Astrocyte (in vitro differentiated cells and primary cell): Measurements from ENCODE around the gene HPRT1. TPM values are rescaled to one million over a fixed set of nuclear protein-coding genes. Genes with fewer than 3 reads are reported as not detected.
A peak's percentile ranks its signal among the peaks of the same experiment; 100 is the strongest.

Source experiments
- DNase-seq: peaks from one replicate; pipeline ENCODE4 v3.0.0-alpha.2; 2010; ENCODE audit warnings: low read depth
- FAIRE-seq: peaks from 2 replicates; lab custom pipeline; 2011; peaks lifted over from hg19 to GRCh38; lab: Jason Lieb, UNC
- H2AFZ ChIP-seq: 2 replicates; pipeline ENCODE4 v1.6.0; 2012; ENCODE audit warnings: low read depth, low read length, inconsistent platforms
- H3K27ac ChIP-seq: 2 replicates; pipeline ENCODE4 v1.5.1; 2011; ENCODE audit warnings: low read depth, low read length, inconsistent platforms
- H3K27me3 ChIP-seq: 2 replicates; pipeline ENCODE4 v1.6.0; 2011; ENCODE audit warnings: low read length, inconsistent platforms; ENCODE audit not compliant: insufficient read depth
- H3K36me3 ChIP-seq: 2 replicates; pipeline ENCODE4 v1.5.1; 2011; ENCODE audit warnings: low read length, inconsistent platforms; ENCODE audit not compliant: insufficient read depth
- H3K4me1 ChIP-seq: 2 replicates; pipeline ENCODE4 v1.5.1; 2011; ENCODE audit warnings: low read length, inconsistent platforms; ENCODE audit not compliant: insufficient read depth
- H3K4me2 ChIP-seq: 2 replicates; pipeline ENCODE4 v1.6.0; 2012; ENCODE audit warnings: low read length, inconsistent platforms
- H3K4me3 ChIP-seq: 2 replicates; pipeline ENCODE4 v1.5.1; 2011; ENCODE audit warnings: low read depth, mild to moderate bottlenecking, low read length, inconsistent platforms; ENCODE audit not compliant: insufficient read depth
- H3K79me2 ChIP-seq: 2 replicates; pipeline ENCODE4 v1.6.0; 2012; ENCODE audit warnings: mild to moderate bottlenecking, low read length, inconsistent platforms; ENCODE audit not compliant: insufficient read depth
- H3K9ac ChIP-seq: 2 replicates; pipeline ENCODE4 v1.6.0; 2012; ENCODE audit warnings: mild to moderate bottlenecking, low read length, inconsistent platforms
- H3K9me3 ChIP-seq: 2 replicates; pipeline ENCODE4 v1.5.1; 2012; ENCODE audit warnings: low read depth, mild to moderate bottlenecking, low read length, inconsistent platforms; ENCODE audit not compliant: insufficient read depth
- H4K20me1 ChIP-seq: 2 replicates; pipeline ENCODE4 v1.6.0; 2012; ENCODE audit warnings: low read length, inconsistent platforms; ENCODE audit not compliant: insufficient read depth
- H3K27ac Mint-ChIP-seq: one replicate; pipeline ENCODE4 v1.8.0; 2021; ENCODE audit warnings: mild to moderate bottlenecking, mixed read lengths; ENCODE audit not compliant: unreplicated experiment
- H3K27me3 Mint-ChIP-seq: one replicate; pipeline ENCODE4 v1.8.0; 2021; ENCODE audit warnings: low read depth, mixed read lengths; ENCODE audit not compliant: unreplicated experiment
- H3K36me3 Mint-ChIP-seq: one replicate; pipeline ENCODE4 v1.8.0; 2021; ENCODE audit warnings: low read depth, mixed read lengths; ENCODE audit not compliant: unreplicated experiment
- H3K4me1 Mint-ChIP-seq: one replicate; pipeline ENCODE4 v1.8.0; 2021; ENCODE audit warnings: low read depth, mixed read lengths; ENCODE audit not compliant: unreplicated experiment
- H3K4me3 Mint-ChIP-seq: one replicate; pipeline ENCODE4 v1.8.0; 2021; ENCODE audit warnings: mild to moderate bottlenecking, moderate library complexity, mixed read lengths; ENCODE audit not compliant: unreplicated experiment
- H3K9me3 Mint-ChIP-seq: one replicate; pipeline ENCODE4 v1.8.0; 2021; ENCODE audit warnings: mild to moderate bottlenecking, mixed read lengths; ENCODE audit not compliant: unreplicated experiment
- EZH2 ChIP-seq: IDR thresholded peaks from 2 replicates; pipeline ENCODE4 v1.6.1; 2012; ENCODE audit warnings: mild to moderate bottlenecking, low read length, inconsistent platforms; ENCODE audit not compliant: insufficient read depth
- total RNA-seq: library from RNA; stranded (reverse); gene quantifications from 2 replicates; pipeline ENCODE4 v1.2.1, GENCODE V29; 2021
- TF ChIP-seq, protein P1 (sequence below): IDR thresholded peaks from 2 replicates; pipeline ENCODE4 v1.5.1; 2011; ENCODE audit warnings: low read depth, mild to moderate bottlenecking, inconsistent platforms, low read length, moderate library complexity; ENCODE audit not compliant: insufficient read depth

Gene HPRT1
- total RNA-seq, 1 donor from 2014 or later: 20.2 TPM

DNA sequence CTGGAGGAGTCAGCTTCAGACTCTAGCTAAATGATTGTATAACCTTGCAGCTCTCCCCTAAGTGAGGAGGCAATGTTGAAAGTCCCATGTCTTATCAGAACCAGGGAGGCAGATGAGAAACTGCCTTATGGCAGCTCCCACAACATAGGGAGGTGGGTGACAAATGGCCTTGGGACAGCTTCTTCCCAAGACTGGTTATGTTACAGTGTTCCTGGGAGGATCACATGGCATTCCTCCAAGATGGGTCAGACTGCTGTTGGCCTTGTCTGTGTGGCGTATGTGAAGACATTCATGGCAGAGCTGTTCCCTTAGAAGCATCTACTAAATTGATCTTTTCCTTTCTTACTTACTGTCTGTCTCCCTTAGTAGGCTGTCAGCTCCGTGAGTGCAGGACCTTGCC, 42.0 kb downstream of the HPRT1 start:
- Histone ChIP-seq H3K9ac (no peak overlapping the region), H4K20me1 (no peaks in the 10 kb centered on the region), H3K27ac (no peak overlapping the region), H3K27me3 (no peaks in the 10 kb centered on the region), H3K36me3 (no peaks in the 10 kb centered on the region), H3K4me3 (no peak overlapping the region), H3K9me3 (no peaks in the 10 kb centered on the region), H2AFZ (no peak overlapping the region), H3K79me2 (no peaks in the 10 kb centered on the region), H3K4me2 (no peak overlapping the region), H3K4me1 (no peaks in the 10 kb centered on the region)
- no peak overlapping the region for H3K4me3 Mint-ChIP-seq
- no peaks in the 10 kb centered on the region for H3K27me3 Mint-ChIP-seq
- H3K9me3 Mint-ChIP-seq: no peaks in the 10 kb centered on the region
- peaks cover 5% of the 10 kb centered on the region for H3K36me3 Mint-ChIP-seq
- H3K4me1 Mint-ChIP-seq: peaks cover 2% of the 10 kb centered on the region
- DNase-seq (no peak), FAIRE-seq (no peak)
- TF ChIP-seq EZH2: no peak
- TF ChIP-seq, protein P1, sequence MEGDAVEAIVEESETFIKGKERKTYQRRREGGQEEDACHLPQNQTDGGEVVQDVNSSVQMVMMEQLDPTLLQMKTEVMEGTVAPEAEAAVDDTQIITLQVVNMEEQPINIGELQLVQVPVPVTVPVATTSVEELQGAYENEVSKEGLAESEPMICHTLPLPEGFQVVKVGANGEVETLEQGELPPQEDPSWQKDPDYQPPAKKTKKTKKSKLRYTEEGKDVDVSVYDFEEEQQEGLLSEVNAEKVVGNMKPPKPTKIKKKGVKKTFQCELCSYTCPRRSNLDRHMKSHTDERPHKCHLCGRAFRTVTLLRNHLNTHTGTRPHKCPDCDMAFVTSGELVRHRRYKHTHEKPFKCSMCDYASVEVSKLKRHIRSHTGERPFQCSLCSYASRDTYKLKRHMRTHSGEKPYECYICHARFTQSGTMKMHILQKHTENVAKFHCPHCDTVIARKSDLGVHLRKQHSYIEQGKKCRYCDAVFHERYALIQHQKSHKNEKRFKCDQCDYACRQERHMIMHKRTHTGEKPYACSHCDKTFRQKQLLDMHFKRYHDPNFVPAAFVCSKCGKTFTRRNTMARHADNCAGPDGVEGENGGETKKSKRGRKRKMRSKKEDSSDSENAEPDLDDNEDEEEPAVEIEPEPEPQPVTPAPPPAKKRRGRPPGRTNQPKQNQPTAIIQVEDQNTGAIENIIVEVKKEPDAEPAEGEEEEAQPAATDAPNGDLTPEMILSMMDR: no peak
- H3K27ac Mint-ChIP-seq: no peak overlapping the region

DNA sequence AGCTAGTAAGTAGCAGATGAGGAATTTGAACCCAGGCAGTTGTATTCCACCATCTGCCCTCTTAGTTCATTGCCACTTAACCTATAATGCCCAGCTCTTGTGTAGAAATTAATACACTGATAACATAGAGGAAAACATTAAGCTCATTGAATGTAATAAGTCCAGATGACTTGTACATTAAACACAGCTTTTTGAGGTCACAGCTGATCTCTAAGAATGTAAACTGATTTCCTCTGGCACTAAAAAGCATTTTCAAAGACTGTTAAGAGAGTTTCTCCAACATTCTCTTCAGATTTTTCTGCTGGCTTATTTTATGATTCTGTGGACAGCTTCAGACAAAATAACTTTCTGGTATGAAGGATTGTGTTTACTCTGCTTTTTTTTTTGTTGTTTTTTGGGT, 42.7 kb downstream of the HPRT1 start:
- no peaks in the 10 kb centered on the region for H3K27me3 Mint-ChIP-seq

DNA sequence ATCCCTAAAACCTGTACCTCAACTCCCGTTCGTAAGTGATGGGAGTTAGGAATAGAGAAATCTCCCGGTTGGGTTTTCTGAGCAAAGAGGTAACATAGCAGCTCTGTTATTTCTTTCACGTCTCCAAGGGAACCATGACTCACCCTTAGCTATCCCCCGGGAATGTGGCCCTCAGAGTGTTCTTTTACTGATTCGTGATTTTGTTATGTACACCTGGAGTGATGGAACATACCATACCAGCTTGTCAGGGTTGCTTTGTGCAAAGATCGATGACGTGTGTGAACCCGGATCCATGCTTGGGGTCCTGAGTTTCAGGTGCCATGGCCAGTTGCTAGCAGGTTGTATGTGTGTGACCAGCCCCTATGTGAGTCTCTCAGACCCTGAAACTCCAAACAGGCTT, 52.6 kb downstream of the HPRT1 start:
- Histone ChIP-seq H3K36me3 (no peaks in the 10 kb centered on the region), H3K4me1 (peaks cover 10% of the 10 kb centered on the region), H3K27ac (peak overlapping the region; percentile 91), H2AFZ (no peak overlapping the region), H3K9ac (peak overlapping the region; percentile 70), H3K4me3 (no peak overlapping the region), H3K79me2 (no peaks in the 10 kb centered on the region), H3K4me2 (peak overlapping the region; percentile 63), H3K27me3 (no peaks in the 10 kb centered on the region), H3K9me3 (no peaks in the 10 kb centered on the region), H4K20me1 (no peaks in the 10 kb centered on the region)
- DNase-seq: peak; percentile 81
- H3K27me3 Mint-ChIP-seq: no peaks in the 10 kb centered on the region
- TF ChIP-seq, protein P1: no peak
- TF ChIP-seq EZH2: no peak
- no peaks in the 10 kb centered on the region for H3K9me3 Mint-ChIP-seq
- no peak overlapping the region for H3K4me3 Mint-ChIP-seq
- H3K4me1 Mint-ChIP-seq: peaks cover 11% of the 10 kb centered on the region
- FAIRE-seq: peak; percentile 97
- peak overlapping the region; percentile 96 for H3K27ac Mint-ChIP-seq
- H3K36me3 Mint-ChIP-seq: no peaks in the 10 kb centered on the region

More for the DNA sequence above, 42.7 kb downstream of the HPRT1 start:
- DNase-seq (peak; percentile 6), FAIRE-seq (peak; percentile 63)
- Histone ChIP-seq H2AFZ (no peak overlapping the region), H3K9ac (no peak overlapping the region), H3K36me3 (no peaks in the 10 kb centered on the region), H3K27ac (no peak overlapping the region), H3K79me2 (no peaks in the 10 kb centered on the region), H4K20me1 (no peaks in the 10 kb centered on the region), H3K9me3 (no peaks in the 10 kb centered on the region), H3K4me2 (no peak overlapping the region), H3K4me3 (no peak overlapping the region), H3K27me3 (no peaks in the 10 kb centered on the region), H3K4me1 (no peaks in the 10 kb centered on the region)
- H3K36me3 Mint-ChIP-seq: peaks cover 5% of the 10 kb centered on the region
- H3K9me3 Mint-ChIP-seq: no peaks in the 10 kb centered on the region
- no peak overlapping the region for H3K4me3 Mint-ChIP-seq
- peaks cover 2% of the 10 kb centered on the region for H3K4me1 Mint-ChIP-seq
- no peak overlapping the region for H3K27ac Mint-ChIP-seq
- no peak for TF ChIP-seq EZH2
- TF ChIP-seq, protein P1: no peak
